LHCN-M2 (cell line): ENCODE results near the gene GRK2. TPM values are rescaled to one million over a fixed set of nuclear protein-coding genes. Genes with fewer than 3 reads are reported as not detected.

Experiments used
- DNase-seq: peaks from one replicate; pipeline ENCODE4 v3.0.0-alpha.2; 2012; ENCODE audit warnings: low read depth
- total RNA-seq: library from RNA; depleted of rRNA; stranded (reverse); fragments of >200 nt; gene quantifications from 2 replicates; pipeline ENCODE4 v1.2.3, GENCODE V29; 2014

The GRK2 gene
- total RNA-seq, 1 experiment from 2014 or later: 62.6 TPM

- no peak for DNase-seq
These were observed 3.4 kb downstream of the GRK2 start for GRCh38 chr11:67269401-67270255.

- no peak for DNase-seq
These were observed 4.3 kb downstream of the GRK2 start for GRCh38 chr11:67270256-67271204.

GRCh38 chr11:67271205-67271540 is 4.9 kb downstream of the GRK2 start:
- no peak for DNase-seq

GRCh38 chr11:67271541-67272284 is 5.4 kb downstream of the GRK2 start:
- no peak for DNase-seq

- DNase-seq: no peak
These were observed 6.3 kb downstream of the GRK2 start for GRCh38 chr11:67272327-67273259.

GRCh38 chr11:67273260-67273990 is 7.2 kb downstream of the GRK2 start:
- DNase-seq: no peak

GRCh38 chr11:67274768-67275605 is 8.7 kb downstream of the GRK2 start:
- DNase-seq: no peak

- no peak for DNase-seq
These were observed 9.5 kb downstream of the GRK2 start for GRCh38 chr11:67275606-67276409.

GRCh38 chr11:67276781-67277230 is 10.5 kb downstream of the GRK2 start:
- DNase-seq: peak; percentile 69

- DNase-seq: peak; percentile 91
These were observed 11.1 kb downstream of the GRK2 start for GRCh38 chr11:67277231-67277961.

GRCh38 chr11:67278135-67278938 is 12.1 kb downstream of the GRK2 start:
- DNase-seq: no peak

GRCh38 chr11:67278939-67279588 is 12.8 kb downstream of the GRK2 start:
- no peak for DNase-seq

- no peak for DNase-seq
These were observed 13.5 kb downstream of the GRK2 start for GRCh38 chr11:67279589-67280340.

GRCh38 chr11:67280341-67280787 is 14.1 kb downstream of the GRK2 start:
- DNase-seq: no peak
